Activated naive CD8-positive, alpha-beta T cell treated with anti-CD3 and anti-CD28 coated beads, Interleukin-2, amount 10 ng/mL, durations not matched to agents 7 days and 5 days (primary cell): ENCODE results near the gene PIM3. TPM values are rescaled to one million over a fixed set of nuclear protein-coding genes. Genes with fewer than 3 reads are reported as not detected.
A peak's percentile ranks its signal among the peaks of the same experiment; 100 is the strongest.
"Not testable (repeated sequence)": the region's sequence is repeated elsewhere in the genome, so short reads cannot be mapped to it uniquely, and the experiment has no call there.

Source experiments
- ATAC-seq: fragments of 150-1000 bp; cut with Tn5 transposase; one replicate; pipeline ENCODE4 v1.10.0; 2021; ENCODE audit warnings: low read depth, moderate library complexity
- POLR2A ChIA-PET: fragments of 350-600 bp; sonication (Branson Sonifier 250); formaldehyde crosslinking; loops from one replicate; lab custom pipeline; 2021; ENCODE audit warnings: antibody characterized with exemption; lab: Charles Lee
- DNase-seq: peaks from one replicate; pipeline ENCODE4 v3.0.0; 2021
- H3K27ac Mint-ChIP-seq: one replicate; pipeline ENCODE4 v1.8.0; 2022; ENCODE audit warnings: mild to moderate bottlenecking, mixed read lengths
- H3K27me3 Mint-ChIP-seq: one replicate; pipeline ENCODE4 v1.8.0; 2022; ENCODE audit warnings: mild to moderate bottlenecking, moderate library complexity, mixed read lengths
- H3K36me3 Mint-ChIP-seq: one replicate; pipeline ENCODE4 v1.8.0; 2021; ENCODE audit warnings: mild to moderate bottlenecking, mixed read lengths
- H3K4me1 Mint-ChIP-seq: one replicate; pipeline ENCODE4 v1.8.0; 2021; ENCODE audit warnings: mixed read lengths
- H3K4me3 Mint-ChIP-seq: one replicate; pipeline ENCODE4 v1.8.0; 2022; ENCODE audit warnings: mild to moderate bottlenecking, moderate library complexity, mixed read lengths
- H3K9me3 Mint-ChIP-seq: one replicate; pipeline ENCODE4 v1.8.0; 2021; ENCODE audit warnings: mixed read lengths
- total RNA-seq, 2 experiments: library from RNA; stranded (reverse); gene quantifications; one replicate each; pipeline ENCODE4 v1.2.3, GENCODE V29; 2021

PIM3 gene
- total RNA-seq, 2 experiments from 2014 or later, result 44.3 to 48.5 TPM

DNA sequence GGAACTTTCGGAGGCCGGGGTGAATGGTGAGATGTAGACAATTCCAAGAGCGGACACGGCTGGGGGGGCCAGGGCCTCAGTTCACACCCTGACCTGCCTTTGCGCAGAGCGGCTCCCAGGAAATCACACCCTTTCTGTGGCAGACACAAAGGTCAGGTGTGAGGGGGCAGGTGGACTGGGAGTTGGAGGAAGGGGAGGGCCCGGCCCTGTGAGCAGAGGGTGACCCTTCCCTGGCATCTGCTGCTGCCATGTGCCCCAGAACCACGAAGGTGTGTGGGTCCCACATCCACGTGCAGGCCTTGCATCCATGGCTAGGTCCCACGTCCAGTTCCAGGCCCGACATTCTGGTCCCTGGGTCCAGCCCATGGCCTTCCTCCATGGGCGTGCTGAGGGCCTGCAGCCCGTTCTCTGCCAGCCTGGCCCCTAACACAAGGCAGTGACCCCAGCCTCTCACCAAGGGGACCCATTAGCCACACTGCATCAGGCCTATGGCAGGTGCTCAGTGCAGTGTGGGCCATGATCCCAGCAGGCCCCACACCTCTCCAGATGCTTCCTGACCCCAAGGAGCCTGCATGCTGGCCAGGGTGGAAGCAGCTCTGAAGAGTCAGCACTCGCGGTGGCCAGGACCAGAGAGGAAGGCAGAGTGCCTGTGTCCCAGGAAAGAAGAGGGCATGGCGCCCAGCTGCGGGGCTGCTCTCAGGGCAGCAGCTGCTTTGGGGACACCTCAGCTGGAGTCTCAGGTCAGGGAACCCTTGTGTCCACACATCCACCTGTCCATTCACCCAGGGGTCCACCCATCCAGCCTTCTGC is 18.9 kb upstream of the PIM3 start:
- peaks cover 4% of the 10 kb centered on the region for H3K4me1 Mint-ChIP-seq
- DNase-seq (no peak), ATAC-seq (no peak)
- no peak overlapping the region for H3K4me3 Mint-ChIP-seq
- no peak overlapping the region for H3K27ac Mint-ChIP-seq
- peaks cover 3% of the 10 kb centered on the region for H3K36me3 Mint-ChIP-seq
- POLR2A ChIA-PET, result no interaction called here
- no peaks in the 10 kb centered on the region for H3K27me3 Mint-ChIP-seq
- H3K9me3 Mint-ChIP-seq, result peaks cover 3% of the 10 kb centered on the region

DNA sequence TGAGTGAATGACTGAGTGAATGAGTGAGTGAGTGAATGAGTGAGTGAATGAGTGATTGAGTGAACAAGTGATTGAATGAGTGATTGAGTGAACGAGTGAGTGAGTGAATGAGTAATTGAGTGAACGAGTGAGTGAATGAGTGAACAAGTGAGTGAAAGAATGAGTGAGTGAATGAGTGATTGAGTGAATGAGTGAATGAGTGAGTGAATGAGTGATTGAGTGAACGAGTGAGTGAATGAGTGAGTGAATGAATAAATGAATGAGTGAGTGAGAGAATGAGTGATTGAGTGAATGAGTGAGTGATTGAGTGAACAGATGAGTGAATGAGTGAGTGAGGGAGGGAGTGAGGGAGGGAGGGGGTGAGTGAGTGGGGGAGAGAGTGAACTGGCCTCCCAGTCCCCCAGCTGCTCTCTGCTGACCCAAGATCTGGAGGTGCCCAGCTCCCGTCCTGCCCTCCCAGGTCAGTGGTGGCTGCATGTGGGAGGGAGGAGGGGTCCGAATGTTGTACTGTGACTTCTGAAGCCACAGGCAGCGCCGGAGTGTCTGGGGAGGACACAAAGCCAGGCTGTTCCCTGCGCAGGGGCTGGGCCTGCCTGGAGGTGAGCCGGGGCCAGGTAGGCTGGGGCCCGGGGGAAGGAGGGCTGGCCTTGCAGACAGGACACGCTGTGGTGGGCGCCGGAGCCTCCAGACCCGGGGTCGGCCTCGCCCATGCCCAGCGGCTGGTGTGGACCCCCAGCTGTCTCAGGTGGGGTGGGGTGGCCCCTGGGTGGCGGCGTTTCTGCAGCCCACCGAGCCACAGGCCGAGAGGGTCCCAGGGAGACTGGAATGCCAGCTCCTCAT is 17.8 kb upstream of the PIM3 start:
- Mint-ChIP-seq H3K4me1 (peaks cover 3% of the 10 kb centered on the region), H3K36me3 (peaks cover 3% of the 10 kb centered on the region), H3K9me3 (peaks cover 3% of the 10 kb centered on the region), H3K4me3 (no peak overlapping the region), H3K27ac (no peak overlapping the region), H3K27me3 (no peaks in the 10 kb centered on the region)
- ATAC-seq (peak; percentile 9), DNase-seq (no peak)
- POLR2A ChIA-PET, result no interaction called here

DNA sequence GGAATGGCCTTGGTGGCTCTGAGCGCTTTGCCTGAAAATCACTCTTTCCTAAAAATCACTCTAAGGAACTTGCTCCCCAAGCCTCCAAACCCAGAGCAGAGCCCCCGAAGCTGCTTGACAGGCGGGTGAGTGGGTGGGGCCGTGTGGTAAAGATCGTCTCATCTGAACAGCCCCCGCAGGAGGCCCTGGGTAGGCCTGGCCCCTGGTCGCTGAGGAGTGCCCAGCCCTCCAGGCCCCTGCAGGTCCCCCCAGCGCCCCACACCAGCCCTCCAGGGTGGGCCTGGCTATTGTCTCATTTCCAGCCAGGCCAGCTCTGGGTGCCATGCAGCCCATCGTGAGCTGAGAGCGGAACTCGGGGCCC is 17.2 kb upstream of the PIM3 start:
- Mint-ChIP-seq H3K27ac (peak overlapping the region; percentile 16), H3K9me3 (peaks cover 3% of the 10 kb centered on the region), H3K4me3 (no peak overlapping the region), H3K36me3 (peaks cover 3% of the 10 kb centered on the region), H3K27me3 (no peaks in the 10 kb centered on the region), H3K4me1 (peaks cover 3% of the 10 kb centered on the region)
- no peak for DNase-seq
- ATAC-seq, result no peak
- POLR2A ChIA-PET, result no interaction called here

DNA sequence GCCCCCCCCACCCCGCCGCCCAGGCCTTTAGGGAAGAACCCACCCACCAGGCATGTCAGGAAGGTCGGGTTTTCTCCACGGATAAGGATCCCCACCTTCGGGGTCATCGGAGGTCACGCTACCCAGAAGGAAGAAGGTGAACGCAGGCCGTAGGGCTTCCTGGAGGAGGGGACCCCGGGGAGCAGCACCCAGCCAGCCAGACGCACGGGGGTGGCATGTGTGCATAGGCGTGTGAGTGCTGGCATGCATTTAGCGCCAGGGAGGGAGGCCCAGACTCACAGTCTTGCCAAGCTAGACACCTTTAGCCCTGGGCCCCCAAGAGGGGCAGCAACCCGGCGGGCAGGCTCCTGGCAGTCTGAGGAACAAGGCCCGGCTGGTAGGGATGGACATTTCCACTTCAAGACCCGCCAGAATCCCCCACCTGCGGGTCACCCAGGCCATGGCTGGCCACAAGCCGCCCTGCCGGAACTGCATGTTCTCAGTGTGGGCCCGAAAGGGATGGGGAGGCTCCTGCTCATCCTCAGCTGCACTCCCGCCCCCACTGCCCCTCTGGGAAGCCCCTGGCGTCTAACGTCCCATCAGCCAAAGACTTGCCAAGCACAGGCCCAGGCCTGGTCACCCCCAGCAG is 16.7 kb upstream of the PIM3 start:
- Mint-ChIP-seq H3K4me3 (no peak overlapping the region), H3K27me3 (no peaks in the 10 kb centered on the region), H3K4me1 (peaks cover 3% of the 10 kb centered on the region), H3K36me3 (peaks cover 3% of the 10 kb centered on the region), H3K9me3 (peaks cover 3% of the 10 kb centered on the region), H3K27ac (peak overlapping the region; percentile 42)
- DNase-seq, result no peak
- ATAC-seq, result no peak
- POLR2A ChIA-PET, result no interaction called here

DNA sequence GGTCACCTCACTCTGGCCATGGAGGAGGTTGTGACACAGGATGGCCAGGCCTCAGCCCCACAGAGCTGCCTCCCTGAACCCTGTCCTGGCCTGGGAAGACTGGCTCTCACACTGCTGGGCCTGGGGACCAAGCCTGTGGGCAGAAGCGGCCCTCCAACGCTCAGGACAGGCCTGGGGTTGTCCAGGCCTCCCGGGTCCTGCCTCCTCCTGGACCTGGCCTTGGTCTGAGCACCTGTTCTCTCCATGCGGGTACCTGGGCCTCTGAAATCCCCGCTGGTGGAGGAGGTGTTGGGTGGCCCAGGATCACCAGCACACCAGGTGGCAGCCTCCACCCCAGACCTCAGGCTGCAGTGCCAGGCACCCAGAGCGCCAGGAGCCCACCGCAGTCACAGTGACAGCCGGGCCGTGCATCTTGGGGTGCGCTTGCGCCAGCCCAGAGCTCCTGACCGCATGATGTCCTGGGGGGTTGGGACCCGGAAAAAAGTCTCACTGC is 16.1 kb upstream of the PIM3 start:
- peak; percentile 12 for ATAC-seq
- peaks cover 3% of the 10 kb centered on the region for H3K36me3 Mint-ChIP-seq
- H3K4me3 Mint-ChIP-seq, result peak overlapping the region; percentile 39
- H3K27me3 Mint-ChIP-seq, result no peaks in the 10 kb centered on the region
- POLR2A ChIA-PET, result no interaction called here
- peaks cover 3% of the 10 kb centered on the region for H3K4me1 Mint-ChIP-seq
- H3K27ac Mint-ChIP-seq, result peak overlapping the region; percentile 82
- H3K9me3 Mint-ChIP-seq, result peaks cover 3% of the 10 kb centered on the region
- no peak for DNase-seq

DNA sequence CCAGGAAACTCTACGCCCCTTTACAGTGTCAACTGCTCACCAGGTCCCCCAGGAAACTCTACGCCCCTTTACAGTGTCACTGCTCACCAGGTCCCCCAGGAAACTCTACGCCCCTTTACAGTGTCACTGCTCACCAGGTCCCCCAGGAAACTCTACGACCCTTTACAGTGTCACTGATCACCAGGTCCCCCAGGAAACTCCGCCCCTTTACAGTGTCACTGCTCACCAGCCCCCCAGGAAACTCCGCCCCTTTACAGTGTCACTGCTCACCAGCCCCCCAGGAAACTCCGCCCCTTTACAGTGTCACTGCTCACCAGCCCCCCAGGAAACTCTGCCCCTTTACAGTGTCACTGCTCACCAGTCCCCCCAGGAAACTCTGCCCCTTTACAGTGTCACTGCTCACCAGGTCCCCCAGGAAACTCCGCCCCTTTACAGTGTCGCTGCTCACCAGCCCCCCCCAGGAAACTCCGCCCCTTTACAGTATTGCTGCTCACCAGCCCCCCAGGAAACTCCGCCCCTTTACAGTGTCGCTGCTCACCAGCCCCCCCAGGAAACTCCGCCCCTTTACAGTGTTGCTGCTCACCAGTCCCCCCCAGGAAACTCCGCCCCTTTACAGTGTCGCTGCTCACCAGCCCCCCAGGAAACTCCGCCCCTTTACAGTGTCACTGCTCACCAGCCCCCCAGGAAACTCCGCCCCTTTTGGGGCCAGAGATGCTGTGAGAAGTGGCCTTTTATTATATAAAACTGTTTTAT is 15.4 kb upstream of the PIM3 start:
- Mint-ChIP-seq H3K27ac (peak overlapping the region; percentile 82), H3K4me3 (peak overlapping the region; percentile 44)
- POLR2A ChIA-PET, result interaction anchor here (2.6 to 2.8 kb wide), 2 partner anchors 9 to 15 kb away, joined by 11 read pairs; partner anchors contain the start of gene PIM3
- H3K9me3 Mint-ChIP-seq, DNase-seq, ATAC-seq, H3K4me1 Mint-ChIP-seq, H3K27me3 Mint-ChIP-seq, H3K36me3 Mint-ChIP-seq: not testable (repeated sequence)

DNA sequence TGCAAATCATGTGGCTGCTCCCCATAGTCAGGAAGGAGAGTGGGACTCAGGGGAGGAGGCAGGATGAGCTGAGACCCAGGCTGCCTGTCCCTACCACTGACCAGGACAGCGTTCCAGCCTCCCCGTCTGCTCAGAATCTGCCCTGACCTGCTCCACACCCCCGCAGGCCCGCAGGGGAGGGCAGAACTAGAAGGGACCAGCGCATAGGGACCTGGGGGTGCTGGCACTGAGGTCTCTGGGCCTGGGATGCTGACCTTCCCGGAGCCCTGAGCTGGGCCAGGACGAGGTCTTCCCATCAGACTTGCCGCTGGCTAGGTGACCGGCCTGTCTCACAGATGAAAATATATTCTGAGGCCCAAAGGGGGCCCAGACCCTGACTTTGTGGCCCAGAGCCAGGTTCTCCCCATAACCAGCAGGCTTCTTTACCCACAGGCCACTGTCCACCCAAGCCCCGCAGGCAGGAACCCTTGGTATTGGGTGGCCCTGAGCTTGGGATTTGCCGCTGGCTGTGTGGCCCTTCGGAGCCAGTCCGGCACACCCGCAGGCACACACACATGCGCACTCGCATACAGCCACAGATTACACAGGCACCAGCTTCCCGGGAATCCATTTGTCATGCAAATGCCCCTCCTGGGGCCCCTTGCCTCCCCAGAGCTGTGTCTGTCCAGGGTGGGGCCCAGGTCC is 13.8 kb upstream of the PIM3 start:
- Mint-ChIP-seq H3K4me3 (no peak overlapping the region), H3K36me3 (no peaks in the 10 kb centered on the region), H3K9me3 (no peaks in the 10 kb centered on the region), H3K27ac (peak overlapping the region; percentile 82), H3K4me1 (peaks cover 3% of the 10 kb centered on the region), H3K27me3 (no peaks in the 10 kb centered on the region)
- ATAC-seq (no peak), DNase-seq (no peak)
- POLR2A ChIA-PET, result interaction anchor here (0.6 to 2.8 kb wide), 5 partner anchors 9 to 134 kb away, joined by 3 to 11 read pairs (median 4); partner anchors contain the start of gene PIM3

DNA sequence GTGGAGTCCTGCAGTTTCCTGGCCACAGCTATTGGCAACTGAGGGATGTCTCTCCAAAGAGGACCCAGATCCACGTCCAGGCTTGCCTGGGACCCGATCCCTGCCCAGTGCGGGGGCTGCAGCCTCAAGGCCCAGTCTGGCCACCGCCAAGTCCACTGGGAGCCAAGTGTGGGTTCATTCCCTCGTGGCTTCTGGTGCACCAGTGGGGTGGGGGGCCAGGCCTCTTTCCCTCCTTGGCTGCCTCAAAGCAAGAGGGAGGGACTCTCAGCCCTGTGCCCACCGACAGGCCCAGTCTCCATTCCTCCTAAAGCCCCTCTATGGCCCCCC is 13.3 kb upstream of the PIM3 start:
- H3K4me3 Mint-ChIP-seq, result no peak overlapping the region
- ATAC-seq, result no peak
- H3K9me3 Mint-ChIP-seq, result no peaks in the 10 kb centered on the region
- no peaks in the 10 kb centered on the region for H3K27me3 Mint-ChIP-seq
- no peaks in the 10 kb centered on the region for H3K36me3 Mint-ChIP-seq
- H3K4me1 Mint-ChIP-seq, result peaks cover 3% of the 10 kb centered on the region
- DNase-seq, result no peak
- H3K27ac Mint-ChIP-seq, result no peak overlapping the region
- POLR2A ChIA-PET, result interaction anchor here (1.3 to 2.8 kb wide), 3 partner anchors 9 to 13 kb away, joined by 3 to 11 read pairs (median 11); partner anchors contain the start of gene PIM3

DNA sequence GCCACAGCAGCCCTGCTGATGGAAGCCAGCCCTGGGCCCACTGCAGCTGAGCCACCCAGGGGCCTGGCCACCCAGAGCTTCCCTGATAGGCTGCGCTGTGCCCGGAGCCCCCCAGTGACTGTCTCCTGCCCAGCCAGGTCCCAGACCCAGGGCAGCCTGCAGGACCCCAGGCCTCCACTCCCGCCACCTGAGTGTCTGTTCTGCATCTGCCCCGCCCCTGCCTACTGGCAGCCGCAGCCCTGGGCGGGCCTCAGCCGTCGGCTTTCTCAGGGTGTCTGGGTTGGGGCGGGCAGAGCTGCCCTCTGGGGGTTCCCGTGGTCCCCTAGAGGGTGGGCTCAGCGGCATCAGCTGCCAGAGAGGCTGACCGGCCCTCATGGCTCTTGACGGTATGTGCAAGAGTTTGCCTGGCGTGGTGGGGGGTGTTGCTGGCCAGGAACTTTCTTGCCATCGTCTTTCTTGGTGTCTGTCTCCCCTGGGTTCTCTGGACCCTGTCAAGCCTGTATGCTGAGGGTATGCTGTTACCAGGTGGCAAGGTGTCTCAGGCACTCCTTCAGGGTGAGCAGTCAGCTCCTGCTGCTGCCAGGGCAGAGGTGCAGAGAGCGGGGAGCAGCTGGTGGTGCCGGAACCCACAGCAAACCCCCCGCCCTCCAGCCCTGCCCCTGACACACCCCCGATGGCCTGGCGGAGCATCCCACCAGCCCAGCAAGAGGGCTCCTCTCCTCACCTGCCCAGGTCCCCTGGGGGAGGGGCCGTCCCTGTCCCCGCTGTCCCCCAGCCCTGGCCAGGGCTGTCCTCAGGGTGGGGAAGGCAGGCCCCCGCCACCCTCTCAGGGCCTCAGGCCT is 12.2 kb upstream of the PIM3 start:
- Mint-ChIP-seq H3K4me1 (peaks cover 3% of the 10 kb centered on the region), H3K4me3 (no peak overlapping the region), H3K27ac (no peak overlapping the region), H3K36me3 (no peaks in the 10 kb centered on the region), H3K9me3 (no peaks in the 10 kb centered on the region), H3K27me3 (no peaks in the 10 kb centered on the region)
- no peak for DNase-seq
- ATAC-seq, result no peak
- POLR2A ChIA-PET, result interaction anchor here (2.8 kb wide), 1 partner anchor 12 kb away, joined by 11 read pairs; the partner anchor contains the start of gene PIM3

DNA sequence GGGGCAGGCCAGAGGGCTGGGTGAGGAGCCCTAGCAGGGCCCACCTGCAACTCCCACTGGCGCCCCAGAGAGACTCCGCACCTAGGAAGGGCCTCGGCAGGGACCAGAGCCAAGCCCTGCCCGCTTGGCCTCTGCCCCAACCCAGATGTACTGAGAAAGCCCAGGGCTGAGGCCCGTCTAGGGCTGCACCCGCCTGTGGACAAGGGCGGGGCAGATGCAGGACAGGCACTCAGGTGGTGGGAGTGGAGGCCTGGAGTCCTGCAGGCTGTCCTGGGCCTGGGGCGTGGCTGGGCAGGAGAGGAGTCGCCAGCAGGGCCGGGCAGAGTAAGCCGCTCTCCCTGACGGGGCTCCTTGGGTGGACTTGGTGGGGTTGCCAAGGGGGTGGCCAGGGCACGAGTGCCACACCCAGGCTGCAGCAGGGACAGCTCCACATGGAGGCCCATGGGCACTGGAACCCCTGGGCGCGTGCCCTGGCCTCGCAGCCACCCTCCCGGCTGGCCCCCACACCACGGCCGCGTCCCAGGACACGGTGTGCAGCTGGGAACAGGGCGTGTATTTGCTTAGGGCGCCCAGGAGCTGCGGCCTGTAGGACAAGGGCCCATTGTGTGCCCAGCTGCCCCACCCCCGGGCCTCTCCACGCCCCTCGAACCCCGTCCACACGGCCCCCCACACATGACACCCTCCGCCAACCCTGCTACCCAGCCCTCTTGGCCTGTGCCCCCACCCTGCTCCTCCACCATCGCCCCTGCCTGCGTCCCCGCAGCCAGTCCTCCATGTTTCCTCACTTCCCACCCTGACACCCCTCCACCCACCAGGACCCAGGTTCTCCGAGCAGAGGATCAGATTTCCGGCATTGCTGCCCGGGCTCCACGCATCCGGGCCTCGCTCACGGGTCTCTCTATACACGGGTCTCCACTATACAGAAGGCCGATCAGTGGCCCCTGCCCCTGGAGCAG is 11.3 kb upstream of the PIM3 start:
- Mint-ChIP-seq H3K27me3 (no peaks in the 10 kb centered on the region), H3K4me1 (peaks cover 3% of the 10 kb centered on the region), H3K9me3 (no peaks in the 10 kb centered on the region), H3K36me3 (no peaks in the 10 kb centered on the region), H3K4me3 (no peak overlapping the region), H3K27ac (no peak overlapping the region)
- DNase-seq, result no peak
- POLR2A ChIA-PET, result no interaction called here
- ATAC-seq, result no peak

DNA sequence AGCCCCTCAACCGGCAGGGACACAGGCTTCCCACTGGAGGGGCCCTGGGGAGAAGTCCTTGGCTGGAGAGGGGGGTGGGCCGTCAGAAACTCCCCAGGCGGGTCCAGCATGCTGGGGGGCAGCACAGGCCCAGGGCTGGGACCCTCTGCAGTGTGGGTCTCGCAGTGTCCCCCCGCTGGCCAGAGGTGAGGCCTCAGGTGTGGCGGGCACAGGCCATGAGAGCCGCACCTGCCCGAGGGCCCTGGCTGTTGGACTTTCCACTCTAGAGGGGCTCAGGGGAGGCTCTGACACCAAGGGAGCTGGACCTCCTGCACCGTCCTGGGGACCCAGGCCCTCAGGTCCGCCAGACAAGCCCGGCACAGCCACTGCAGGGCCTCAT is 10.7 kb upstream of the PIM3 start:
- no peak overlapping the region for H3K4me3 Mint-ChIP-seq
- peaks cover 3% of the 10 kb centered on the region for H3K4me1 Mint-ChIP-seq
- ATAC-seq (no peak), DNase-seq (no peak)
- POLR2A ChIA-PET, result no interaction called here
- no peaks in the 10 kb centered on the region for H3K27me3 Mint-ChIP-seq
- no peaks in the 10 kb centered on the region for H3K9me3 Mint-ChIP-seq
- H3K27ac Mint-ChIP-seq, result no peak overlapping the region
- no peaks in the 10 kb centered on the region for H3K36me3 Mint-ChIP-seq
